HepG2 (cell line): ENCODE data around the gene NPPA. TPM values are rescaled to one million over a fixed set of nuclear protein-coding genes. Genes with fewer than 3 reads are reported as not detected.

Source experiments
- ATF7 ChIP-seq, 2 experiments: fragments of 450-650 bp in 1 of 2; sonication (generic) in 1 of 2; formaldehyde crosslinking in 1 of 2; IDR thresholded peaks; 2 replicates each; pipeline versions ENCODE4 v1.4.0 to v1.6.1; 2016 to 2020; ENCODE audit warnings: antibody characterized with exemption in 1 of 2, mild to moderate bottlenecking in 1 of 2, missing genetic modification reagents in 1 of 2
- STAT5B ChIP-seq: sonication (generic); formaldehyde crosslinking; IDR thresholded peaks from 2 replicates; pipeline ENCODE4 v1.4.0; 2020; ENCODE audit warnings: missing genetic modification reagents
- THAP11 ChIP-seq: IDR thresholded peaks from 2 replicates; pipeline ENCODE4 v1.6.1; 2016; ENCODE audit warnings: missing biosample characterization, missing genetic modification reagents
- ZNF232 ChIP-seq: sonication (generic); formaldehyde crosslinking; IDR thresholded peaks from 2 replicates; pipeline ENCODE4 v1.4.0; 2020; ENCODE audit warnings: missing genetic modification reagents, borderline replicate concordance
- polyA plus RNA-seq, 8 experiments: library from polyadenylated mRNA; depleted of rRNA in 3 of 8; stranded (reverse) in 7 of 8; unstranded in 1 of 8; fragments of >200 nt; fragmentation: Illumina TruSeq in 4 of 8; extraction: Trizol in 4 of 8; gene quantifications; 2 replicates each; pipeline versions ENCODE4 v1.2.1 to v1.2.3, GENCODE V29; 2011 to 2016; ENCODE audit warnings: low read depth in 4 of 8, missing spikeins in 1 of 8, mixed read lengths in 1 of 8; ENCODE audit not compliant: insufficient read depth in 1 of 8
- total RNA-seq, 5 experiments: library from RNA; depleted of rRNA; stranded (reverse); fragments of >200 nt; fragmentation: Illumina TruSeq; extraction: Trizol; gene quantifications; 2 replicates each; pipeline ENCODE4 v1.2.3, GENCODE V29; 2016; ENCODE audit warnings: low read depth in 1 of 5
- TF ChIP-seq, protein P1 (sequence below): sonication (generic); formaldehyde crosslinking; IDR thresholded peaks from 2 replicates; pipeline ENCODE4 v1.4.0; 2020; ENCODE audit warnings: missing genetic modification reagents, borderline replicate concordance
- TF ChIP-seq, protein P2 (sequence below): sonication (generic); formaldehyde crosslinking; IDR thresholded peaks from 2 replicates; pipeline ENCODE4 v1.9.0; 2022; ENCODE audit warnings: low read depth, missing genetic modification reagents

NPPA gene
- total and polyA plus RNA-seq, 2 of the 13 experiments (the other 11 are each of a cell fraction or from before 2014, with no cell fraction given): not detected

DNA sequence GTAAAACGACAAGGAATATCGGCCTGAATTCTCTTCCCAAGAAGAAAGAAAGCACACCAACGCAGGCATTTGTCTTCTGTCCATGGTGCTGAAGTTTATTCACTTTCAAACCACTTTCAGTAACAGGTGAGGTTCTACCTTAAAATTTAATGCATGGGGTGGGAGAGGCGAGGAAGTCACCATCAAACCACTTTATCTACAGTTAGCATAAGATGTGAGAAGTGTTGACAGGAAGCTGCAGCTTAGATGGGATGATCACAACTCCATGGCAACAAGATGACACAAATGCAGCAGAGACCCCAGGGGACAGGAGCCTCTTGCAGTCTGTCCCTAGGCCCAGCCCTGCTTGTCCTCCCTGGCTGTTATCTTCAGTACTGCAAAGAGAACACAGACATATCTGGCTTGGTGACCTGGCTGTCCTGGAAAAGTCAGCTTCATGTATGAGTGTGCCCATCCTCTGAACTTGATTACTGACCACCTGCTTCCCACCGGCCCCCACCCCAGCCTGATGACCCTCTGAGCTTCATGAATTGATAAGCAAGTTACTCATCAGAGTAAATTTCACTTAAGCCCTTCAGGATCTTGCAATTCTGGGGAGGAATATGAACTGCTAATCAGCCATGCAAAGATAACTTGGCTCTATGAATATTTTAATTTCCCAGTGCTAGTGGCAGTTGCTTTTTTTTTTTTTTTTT is 1.8 kb downstream of the NPPA start (continued):
- TF ChIP-seq, protein P1, sequence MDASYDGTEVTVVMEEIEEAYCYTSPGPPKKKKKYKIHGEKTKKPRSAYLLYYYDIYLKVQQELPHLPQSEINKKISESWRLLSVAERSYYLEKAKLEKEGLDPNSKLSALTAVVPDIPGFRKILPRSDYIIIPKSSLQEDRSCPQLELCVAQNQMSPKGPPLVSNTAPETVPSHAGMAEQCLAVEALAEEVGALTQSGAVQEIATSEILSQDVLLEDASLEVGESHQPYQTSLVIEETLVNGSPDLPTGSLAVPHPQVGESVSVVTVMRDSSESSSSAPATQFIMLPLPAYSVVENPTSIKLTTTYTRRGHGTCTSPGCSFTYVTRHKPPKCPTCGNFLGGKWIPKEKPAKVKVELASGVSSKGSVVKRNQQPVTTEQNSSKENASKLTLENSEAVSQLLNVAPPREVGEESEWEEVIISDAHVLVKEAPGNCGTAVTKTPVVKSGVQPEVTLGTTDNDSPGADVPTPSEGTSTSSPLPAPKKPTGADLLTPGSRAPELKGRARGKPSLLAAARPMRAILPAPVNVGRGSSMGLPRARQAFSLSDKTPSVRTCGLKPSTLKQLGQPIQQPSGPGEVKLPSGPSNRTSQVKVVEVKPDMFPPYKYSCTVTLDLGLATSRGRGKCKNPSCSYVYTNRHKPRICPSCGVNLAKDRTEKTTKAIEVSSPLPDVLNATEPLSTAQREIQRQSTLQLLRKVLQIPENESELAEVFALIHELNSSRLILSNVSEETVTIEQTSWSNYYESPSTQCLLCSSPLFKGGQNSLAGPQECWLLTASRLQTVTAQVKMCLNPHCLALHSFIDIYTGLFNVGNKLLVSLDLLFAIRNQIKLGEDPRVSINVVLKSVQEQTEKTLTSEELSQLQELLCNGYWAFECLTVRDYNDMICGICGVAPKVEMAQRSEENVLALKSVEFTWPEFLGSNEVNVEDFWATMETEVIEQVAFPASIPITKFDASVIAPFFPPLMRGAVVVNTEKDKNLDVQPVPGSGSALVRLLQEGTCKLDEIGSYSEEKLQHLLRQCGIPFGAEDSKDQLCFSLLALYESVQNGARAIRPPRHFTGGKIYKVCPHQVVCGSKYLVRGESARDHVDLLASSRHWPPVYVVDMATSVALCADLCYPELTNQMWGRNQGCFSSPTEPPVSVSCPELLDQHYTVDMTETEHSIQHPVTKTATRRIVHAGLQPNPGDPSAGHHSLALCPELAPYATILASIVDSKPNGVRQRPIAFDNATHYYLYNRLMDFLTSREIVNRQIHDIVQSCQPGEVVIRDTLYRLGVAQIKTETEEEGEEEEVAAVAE (CRISPR knock-in tag): peak; percentile 42; the same call in 1 of the 2 replicates
- TF ChIP-seq THAP11 (0 out of 2 replicates have a peak, but pooled peaks have one; percentile 13), ZNF232 (CRISPR knock-in tag) (0 out of 2 replicates have a peak, but pooled peaks have one; percentile 33), STAT5B (CRISPR knock-in tag) (0 out of 2 replicates have a peak, but pooled peaks have one; percentile 80), ATF7 (IDR thresholded peaks at IDR 0.05) (no peak), ATF7 (CRISPR knock-in tag; IDR thresholded peaks at IDR 0.05) (no peak)
- TF ChIP-seq, protein P2, sequence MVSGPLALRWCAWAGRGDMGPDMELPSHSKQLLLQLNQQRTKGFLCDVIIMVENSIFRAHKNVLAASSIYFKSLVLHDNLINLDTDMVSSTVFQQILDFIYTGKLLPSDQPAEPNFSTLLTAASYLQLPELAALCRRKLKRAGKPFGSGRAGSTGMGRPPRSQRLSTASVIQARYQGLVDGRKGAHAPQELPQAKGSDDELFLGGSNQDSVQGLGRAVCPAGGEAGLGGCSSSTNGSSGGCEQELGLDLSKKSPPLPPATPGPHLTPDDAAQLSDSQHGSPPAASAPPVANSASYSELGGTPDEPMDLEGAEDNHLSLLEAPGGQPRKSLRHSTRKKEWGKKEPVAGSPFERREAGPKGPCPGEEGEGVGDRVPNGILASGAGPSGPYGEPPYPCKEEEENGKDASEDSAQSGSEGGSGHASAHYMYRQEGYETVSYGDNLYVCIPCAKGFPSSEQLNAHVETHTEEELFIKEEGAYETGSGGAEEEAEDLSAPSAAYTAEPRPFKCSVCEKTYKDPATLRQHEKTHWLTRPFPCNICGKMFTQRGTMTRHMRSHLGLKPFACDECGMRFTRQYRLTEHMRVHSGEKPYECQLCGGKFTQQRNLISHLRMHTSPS (CRISPR knock-in tag): no peak
